GM12865 (cell line): ENCODE results near the gene PANK4.

Source experiments
- DNase-seq: peaks from one replicate; pipeline ENCODE4 v3.0.0; 2010; ENCODE audit warnings: low read depth
- H3K4me3 ChIP-seq: 2 replicates; pipeline ENCODE4 v1.5.1; 2011; ENCODE audit warnings: mild to moderate bottlenecking, low read depth, low read length, control low read depth
- CTCF ChIP-seq: IDR thresholded peaks from 2 replicates; pipeline ENCODE4 v1.5.1; 2011; ENCODE audit warnings: low read length, control low read depth, low read depth, inconsistent platforms; ENCODE audit not compliant: insufficient read depth; ENCODE audit errors: missing control alignments

The PANK4 gene

DNA sequence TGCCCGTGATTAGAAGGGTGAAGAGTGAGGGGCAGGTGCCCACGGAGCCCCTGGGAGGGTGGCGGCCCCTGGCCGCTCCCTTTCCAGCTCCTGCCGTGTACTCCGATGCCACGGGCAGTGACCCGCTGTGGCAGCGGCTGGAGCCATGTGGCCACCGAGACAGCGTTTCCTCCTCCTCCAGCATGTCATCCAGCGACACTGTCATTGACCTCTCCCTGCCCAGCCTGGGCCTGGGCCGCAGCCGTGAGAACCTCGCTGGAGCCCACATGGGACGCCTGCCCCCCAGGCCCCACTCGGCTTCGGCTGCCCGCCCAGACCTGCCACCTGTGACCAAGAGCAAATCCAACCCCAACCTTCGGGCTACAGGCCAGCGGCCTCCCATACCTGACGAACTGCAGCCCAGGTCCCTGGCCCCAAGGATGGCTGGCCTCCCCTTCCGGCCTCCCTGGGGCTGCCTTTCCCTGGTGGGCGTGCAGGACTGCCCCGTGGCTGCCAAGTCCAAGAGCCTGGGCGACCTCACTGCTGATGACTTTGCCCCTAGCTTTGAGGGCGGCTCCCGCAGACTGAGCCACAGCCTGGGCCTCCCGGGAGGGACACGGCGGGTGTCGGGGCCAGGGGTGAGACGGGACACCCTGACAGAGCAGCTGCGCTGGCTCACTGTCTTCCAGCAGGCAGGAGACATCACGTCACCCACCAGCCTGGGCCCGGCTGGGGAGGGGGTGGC, 22.0 kb downstream of the PANK4 start:
- no peak for TF ChIP-seq CTCF
- no peak overlapping the region for H3K4me3 ChIP-seq
- no peak for DNase-seq

GRCh38 chr1:2503554-2504224, 22.7 kb downstream of the PANK4 start:
- DNase-seq: no peak
- no peak for TF ChIP-seq CTCF

DNA sequence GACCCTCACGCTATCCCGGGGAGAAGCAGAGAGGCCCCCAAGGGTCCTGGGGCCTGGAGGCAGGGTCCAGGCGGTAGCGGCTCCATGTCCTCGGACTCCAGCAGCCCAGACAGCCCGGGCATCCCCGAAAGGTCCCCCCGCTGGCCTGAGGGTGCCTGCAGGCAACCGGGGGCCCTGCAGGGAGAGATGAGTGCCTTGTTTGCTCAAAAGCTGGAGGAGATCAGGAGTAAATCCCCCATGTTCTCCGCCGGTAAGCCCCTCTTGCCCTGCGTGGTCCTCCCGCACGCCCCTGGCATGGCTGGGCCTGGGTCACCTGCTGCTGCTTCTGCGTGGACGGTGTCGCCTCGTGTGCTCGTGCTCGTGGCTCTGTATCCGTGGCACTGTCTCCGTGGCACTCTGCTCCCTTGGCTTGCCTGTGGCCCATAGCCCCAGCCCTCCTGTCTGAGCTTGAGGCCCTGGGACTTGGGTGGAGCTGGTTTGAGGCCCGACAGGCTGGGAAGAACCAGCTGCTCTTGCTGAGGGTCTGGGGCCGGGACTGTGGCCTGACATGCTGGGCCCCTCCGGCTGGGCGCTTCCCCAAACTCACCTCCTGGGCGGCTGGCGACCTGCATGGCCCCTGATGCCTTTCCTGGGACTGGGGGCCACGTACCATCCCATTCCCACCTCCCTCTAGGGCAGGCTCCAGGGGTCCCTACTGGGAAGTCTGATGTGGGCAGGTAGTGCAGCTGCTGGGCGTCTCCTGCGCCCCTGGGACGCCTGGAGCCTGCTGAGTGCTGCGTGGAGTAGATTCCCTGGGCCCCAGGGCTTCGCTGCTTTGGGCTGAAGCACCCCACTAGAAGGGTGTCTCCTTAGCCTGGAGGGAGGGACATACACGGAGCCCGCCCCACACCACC, 23.5 kb downstream of the PANK4 start:
- no peak for TF ChIP-seq CTCF
- H3K4me3 ChIP-seq: no peak overlapping the region
- DNase-seq: no peak

More at GRCh38 chr1:2503554-2504224, 22.7 kb downstream of the PANK4 start:
- no peak overlapping the region for H3K4me3 ChIP-seq

DNA sequence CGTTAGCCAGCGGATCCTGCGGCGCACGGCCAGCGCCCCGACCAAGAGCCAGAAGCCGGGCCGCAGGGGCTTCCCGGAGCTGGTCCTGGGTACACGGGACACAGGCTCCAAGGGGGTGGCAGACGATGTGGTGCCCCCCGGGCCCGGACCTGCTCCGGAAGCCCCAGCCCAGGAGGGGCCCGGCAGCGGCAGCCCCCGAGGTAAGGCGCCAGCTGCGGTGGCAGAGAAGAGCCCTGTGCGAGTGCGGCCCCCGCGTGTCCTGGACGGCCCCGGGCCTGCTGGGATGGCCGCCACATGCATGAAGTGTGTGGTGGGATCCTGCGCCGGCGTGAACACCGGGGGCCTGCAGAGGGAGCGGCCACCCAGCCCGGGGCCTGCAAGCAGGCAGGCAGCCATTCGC, 24.2 kb downstream of the PANK4 start:
- TF ChIP-seq CTCF: no peak
- no peak overlapping the region for H3K4me3 ChIP-seq
- no peak for DNase-seq

DNA sequence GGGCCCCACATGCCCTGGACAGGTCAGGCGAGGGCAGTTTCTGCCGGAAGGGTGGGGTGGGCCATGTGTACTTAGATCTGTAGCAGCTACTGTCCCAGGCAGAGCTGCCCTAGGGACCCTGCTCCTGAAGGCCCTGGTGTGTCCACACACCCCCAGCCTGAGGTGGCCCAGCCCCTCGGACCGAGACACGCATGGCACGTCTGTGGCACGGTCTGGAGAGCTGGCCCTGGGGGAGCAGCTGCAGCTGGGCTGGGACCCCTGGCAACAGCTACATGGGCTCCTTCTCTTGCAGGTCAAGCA, 24.6 kb downstream of the PANK4 start:
- TF ChIP-seq CTCF: no peak
- no peak for DNase-seq
- no peak overlapping the region for H3K4me3 ChIP-seq

DNA sequence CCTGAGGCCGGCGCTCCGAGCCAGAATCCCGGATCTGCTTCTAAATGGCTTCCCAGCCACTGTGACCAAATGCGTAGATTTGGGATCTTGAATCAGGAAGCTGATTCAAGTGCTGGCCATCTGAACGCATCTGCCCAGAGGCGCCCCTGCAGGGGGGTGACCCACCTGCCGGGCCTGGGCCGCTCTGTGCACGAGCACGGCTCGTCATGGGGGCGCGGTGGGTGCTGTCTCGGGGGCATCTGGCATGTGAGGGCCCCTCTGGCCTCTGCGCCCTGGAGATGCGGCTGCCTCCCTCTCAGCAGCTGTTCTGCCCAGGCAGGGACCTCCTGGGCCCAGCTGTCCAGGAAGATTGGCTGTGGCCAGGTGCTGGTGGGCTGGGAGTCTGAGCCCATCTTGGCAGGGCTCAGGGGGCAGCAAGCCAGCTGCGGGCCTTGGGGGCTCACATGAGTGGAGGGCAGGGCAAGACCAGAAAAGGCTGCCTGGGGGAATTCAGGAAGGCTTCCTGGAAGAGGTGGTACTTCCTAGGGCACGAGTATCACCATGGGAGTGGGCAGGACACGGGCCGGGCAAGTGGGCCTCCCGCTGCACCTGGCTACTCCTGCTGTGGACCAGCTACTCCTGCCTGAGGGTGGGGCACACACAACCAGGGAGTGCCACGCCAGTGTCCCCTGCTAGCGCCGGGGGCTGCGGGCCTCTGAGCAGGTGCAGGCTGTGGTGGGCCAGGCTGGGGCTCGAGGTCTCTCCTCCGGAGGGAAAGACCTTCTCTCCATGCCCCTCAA, 25.2 kb downstream of the PANK4 start:
- DNase-seq: no peak
- TF ChIP-seq CTCF: no peak
- no peak overlapping the region for H3K4me3 ChIP-seq
